Measurements from ENCODE around the gene PMIS2. TPM values are rescaled to one million over a fixed set of nuclear protein-coding genes. Genes with fewer than 3 reads are reported as not detected.

The PMIS2 gene
- total RNA-seq, 2 experiments from 2014 or later, result not detected

GRCh38 chr19:35552534-35553384 lies 33.2 kb upstream of the PMIS2 start:
- Mint-ChIP-seq H3K4me3 (no peak overlapping the region), H3K36me3 (ENCODE audit: low read depth) (peaks cover 11% of the 10 kb centered on the region), H3K27ac (no peak overlapping the region), H3K27me3 (peaks cover 6% of the 10 kb centered on the region), H3K4me1 (ENCODE audit: low read depth) (peaks cover 15% of the 10 kb centered on the region), H3K9me3 (no peaks in the 10 kb centered on the region)
- TF ChIP-seq CTCF (IDR thresholded peaks at IDR 0.05), result no peak
- POLR2A ChIA-PET, result no interaction called here
- DNase-seq, result no peak
- intact Hi-C loops (cut with micrococcal nuclease), result no loop called here
- no peak for ATAC-seq
- CTCF ChIA-PET, result no interaction called here

- Mint-ChIP-seq H3K9me3 (no peaks in the 10 kb centered on the region), H3K27me3 (peaks cover 9% of the 10 kb centered on the region), H3K4me3 (no peak overlapping the region), H3K27ac (no peak overlapping the region), H3K4me1 (ENCODE audit: low read depth) (peaks cover 14% of the 10 kb centered on the region), H3K36me3 (ENCODE audit: low read depth) (peaks cover 9% of the 10 kb centered on the region)
- DNase-seq (no peak), ATAC-seq (no peak)
- ChIA-PET POLR2A (no interaction called here), CTCF (no interaction called here)
- intact Hi-C loops (cut with micrococcal nuclease), result no loop called here
- TF ChIP-seq CTCF (IDR thresholded peaks at IDR 0.05), result no peak
Observed at GRCh38 chr19:35553385-35554000, 32.5 kb upstream of the PMIS2 start.

- POLR2A ChIA-PET, result no interaction called here
- no peak for ATAC-seq
Observed at GRCh38 chr19:35554076-35554475, 31.9 kb upstream of the PMIS2 start.

GRCh38 chr19:35555301-35556005 lies 30.5 kb upstream of the PMIS2 start:
- POLR2A ChIA-PET, result interaction anchor here (0.5 to 1.3 kb wide), 2 partner anchors 53 to 324 kb away, joined by 3 read pairs; no protein-coding TSS in a partner anchor
- ATAC-seq, result peak; percentile 28
- intact Hi-C loops (cut with micrococcal nuclease), result no loop called here

More at GRCh38 chr19:35554076-35554475, 31.9 kb upstream of the PMIS2 start:
- intact Hi-C loops (cut with micrococcal nuclease), result no loop called here
- CTCF ChIA-PET, result no interaction called here
- Mint-ChIP-seq H3K4me3 (no peak overlapping the region), H3K4me1 (ENCODE audit: low read depth) (peaks cover 11% of the 10 kb centered on the region), H3K36me3 (ENCODE audit: low read depth) (peaks cover 6% of the 10 kb centered on the region), H3K27me3 (peaks cover 13% of the 10 kb centered on the region), H3K27ac (no peak overlapping the region), H3K9me3 (no peaks in the 10 kb centered on the region)
- no peak for DNase-seq
- no peak for TF ChIP-seq CTCF (IDR thresholded peaks at IDR 0.05)

More at GRCh38 chr19:35555301-35556005, 30.5 kb upstream of the PMIS2 start:
- Mint-ChIP-seq H3K4me1 (ENCODE audit: low read depth) (peaks cover 8% of the 10 kb centered on the region), H3K4me3 (no peak overlapping the region), H3K9me3 (no peaks in the 10 kb centered on the region), H3K36me3 (ENCODE audit: low read depth) (peaks cover 1% of the 10 kb centered on the region), H3K27ac (no peak overlapping the region), H3K27me3 (peaks cover 26% of the 10 kb centered on the region)
- CTCF ChIA-PET, result interaction anchor here (0.9 to 1.7 kb wide), 3 partner anchors 37 to 50 kb away, joined by 3 to 10 read pairs (median 4); no protein-coding TSS in a partner anchor
- DNase-seq, result peak; percentile 31
- TF ChIP-seq CTCF (IDR thresholded peaks at IDR 0.05), result peak; percentile 42

Data from activated CD8-positive, alpha-beta T cell treated with anti-CD3 and anti-CD28 coated beads for 36 hours (primary cell).